A549 (cell line): ENCODE data around the gene ARSK. TPM values are rescaled to one million over a fixed set of nuclear protein-coding genes. Genes with fewer than 3 reads are reported as not detected.

Source experiments
- ATAC-seq, 2 experiments: fragments of 200-7000 bp in 1 of 2; fragments of >200 bp in 1 of 2; cut with Nextera tagmentation in 1 of 2; cut with Tn5 transposase in 1 of 2; 3 replicates each; pipeline versions ENCODE4 v1.8.0 to v1.9.1; 2018 to 2020; ENCODE audit warnings: mild to moderate bottlenecking in 1 of 2, moderate library complexity in 1 of 2
- CTCF ChIA-PET: fragments of 300-600 bp; sonication (Branson Sonifier 250); formaldehyde crosslinking; extraction: SDS; loops from one replicate; lab custom pipeline; 2021; ENCODE audit warnings: antibody characterized with exemption, inconsistent platforms; lab: Yijun Ruan, JAX
- POLR2A ChIA-PET: fragments of 350-600 bp; formaldehyde crosslinking; extraction: SDS; loops from one replicate; lab custom pipeline; 2021; ENCODE audit warnings: antibody characterized with exemption, inconsistent platforms; lab: Yijun Ruan, JAX
- DNase-seq, 2 experiments: peaks; one replicate each; pipeline versions ENCODE4 v3.0.0 to v3.0.0-alpha.2; 2011 to 2016; ENCODE audit warnings: low read depth in 1 of 2, low spot score in 1 of 2
- FAIRE-seq: peaks from 2 replicates; lab custom pipeline; 2011; peaks lifted over from hg19 to GRCh38; lab: Jason Lieb, UNC
- H3K27ac ChIP-seq, 2 experiments: fragments of >200 bp; sonication (Bioruptor Twin); formaldehyde crosslinking; 3 replicates each; pipeline ENCODE4 v1.5.1; 2016 to 2017
- H3K4me1 ChIP-seq: fragments of >200 bp; sonication (Bioruptor Twin); formaldehyde crosslinking; 3 replicates; pipeline ENCODE4 v1.6.1; 2016
- H3K4me2 ChIP-seq: fragments of >200 bp; sonication (Bioruptor Twin); formaldehyde crosslinking; 3 replicates; pipeline ENCODE4 v1.6.1; 2016
- H3K4me3 ChIP-seq: fragments of >200 bp; sonication (Bioruptor Twin); formaldehyde crosslinking; 3 replicates; pipeline ENCODE4 v1.5.1; 2016
- H3K9me3 ChIP-seq: fragments of >200 bp; sonication (Bioruptor Twin); formaldehyde crosslinking; 3 replicates; pipeline ENCODE4 v1.6.1; 2016
- CHD2 ChIP-seq: fragments of 150-350 bp; IDR thresholded peaks from 2 replicates; pipeline ENCODE4 v1.6.1; 2014; ENCODE audit warnings: low read length; ENCODE audit not compliant: partially characterized antibody
- JUN ChIP-seq, 2 experiments: fragments of >200 bp; sonication (Bioruptor Twin); formaldehyde crosslinking; IDR thresholded peaks; 2 replicates in 1 of 2; 3 replicates in 1 of 2; pipeline ENCODE4 v1.6.1; 2016 to 2017
- MAFK ChIP-seq: fragments of 450-650 bp; IDR thresholded peaks from 2 replicates; pipeline ENCODE4 v1.6.1; 2014; ENCODE audit not compliant: partially characterized antibody
- NR3C1 ChIP-seq: fragments of >200 bp; sonication (Bioruptor Twin); formaldehyde crosslinking; IDR thresholded peaks from 3 replicates; pipeline ENCODE4 v1.6.1; 2017
- RAD21 ChIP-seq, 2 experiments: fragments of >200 bp in 1 of 2; sonication (Bioruptor Twin) in 1 of 2; formaldehyde crosslinking in 1 of 2; IDR thresholded peaks in 1 of 2; conservative IDR thresholded peaks in 1 of 2; 2 replicates in 1 of 2; 3 replicates in 1 of 2; pipeline ENCODE4 v1.6.1; 2012 to 2018; ENCODE audit warnings: inconsistent platforms in 1 of 2
- ZSCAN20 ChIP-seq: fragments of 250-450 bp; sonication (Bioruptor Pico); IDR thresholded peaks from 2 replicates; pipeline ENCODE4 v1.8.0; 2022; ENCODE audit warnings: mild to moderate bottlenecking, moderate library complexity
- WGBS: methylation state at CpG from one replicate; pipeline ENCODE4 v1.1.6; 2017; ENCODE audit errors: missing lambda C conversion rate; 5-methylcytosine and 5-hydroxymethylcytosine counted together
- polyA plus RNA-seq, 4 experiments: library from polyadenylated mRNA; depleted of rRNA in 3 of 4; stranded (reverse); fragments of >200 nt; fragmentation: RNase III in 1 of 4; extraction: RNeasy Plus Mini Kit Qiagen cat#74134 plus additional on column Dnase treatment in 1 of 4; gene quantifications; 2 replicates in 3 of 4; 3 replicates in 1 of 4; pipeline ENCODE4 v1.2.3, GENCODE V29; 2011 to 2017
- small RNA-seq, 6 experiments: library from RNA; depleted of rRNA; stranded (forward); fragments of <200 nt; gene quantifications; one replicate each; pipeline ENCODE3, GENCODE V24; 2012
- TF ChIP-seq, protein P1 (sequence below): IDR thresholded peaks from 2 replicates; pipeline ENCODE4 v1.6.1; 2012
- TF ChIP-seq, protein P2 (sequence below): fragments of >200 bp; sonication (Bioruptor Twin); formaldehyde crosslinking; IDR thresholded peaks from 2 replicates; pipeline ENCODE4 v1.6.1; 2016

Gene ARSK
- polyA plus RNA-seq, 2 of the 4 experiments (the other 2 are of a cell fraction) = 7.0 to 14.0 TPM

GRCh38 chr5:95654196-95654595 is 99.3 kb downstream of the ARSK start:
- FAIRE-seq (no peak), ATAC-seq (no peak)

More at GRCh38 chr5:95654196-95654595, 99.3 kb downstream of the ARSK start:
- no peak for DNase-seq
- Histone ChIP-seq H3K4me1 (no peaks in the 10 kb centered on the region), H3K27ac (no peak overlapping the region), H3K9me3 (no peaks in the 10 kb centered on the region), H3K4me2 (no peak overlapping the region), H3K4me3 (no peak overlapping the region)
- TF ChIP-seq JUN (IDR thresholded peaks at IDR 0.05) (no peak), RAD21 (conservative IDR thresholded peaks at IDR 0.05 in 1 of 2, IDR thresholded peaks at IDR 0.05 in 1 of 2) (no peak), ZSCAN20 (CRISPR knock-in tag) (no peak), MAFK (peak; percentile 8), NR3C1 (no peak), CHD2 (no peak)
- TF ChIP-seq, protein P1, sequence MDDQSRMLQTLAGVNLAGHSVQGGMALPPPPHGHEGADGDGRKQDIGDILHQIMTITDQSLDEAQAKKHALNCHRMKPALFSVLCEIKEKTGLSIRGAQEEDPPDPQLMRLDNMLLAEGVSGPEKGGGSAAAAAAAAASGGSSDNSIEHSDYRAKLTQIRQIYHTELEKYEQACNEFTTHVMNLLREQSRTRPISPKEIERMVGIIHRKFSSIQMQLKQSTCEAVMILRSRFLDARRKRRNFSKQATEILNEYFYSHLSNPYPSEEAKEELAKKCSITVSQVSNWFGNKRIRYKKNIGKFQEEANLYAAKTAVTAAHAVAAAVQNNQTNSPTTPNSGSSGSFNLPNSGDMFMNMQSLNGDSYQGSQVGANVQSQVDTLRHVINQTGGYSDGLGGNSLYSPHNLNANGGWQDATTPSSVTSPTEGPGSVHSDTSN = no peak
- TF ChIP-seq, protein P2, sequence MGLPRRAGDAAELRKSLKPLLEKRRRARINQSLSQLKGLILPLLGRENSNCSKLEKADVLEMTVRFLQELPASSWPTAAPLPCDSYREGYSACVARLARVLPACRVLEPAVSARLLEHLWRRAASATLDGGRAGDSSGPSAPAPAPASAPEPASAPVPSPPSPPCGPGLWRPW = no peak
- 92% methylated on average over 3 of the region's 3 CpGs for whole genome bisulfite sequencing
- POLR2A ChIA-PET = no interaction called here
- CTCF ChIA-PET = interaction anchor here (1.2 to 1.8 kb wide), 3 partner anchors 10 to 193 kb away, joined by 4 to 15 read pairs (median 5); no protein-coding TSS in a partner anchor

Small RNAs within 50 kb of the gene (small RNA-seq; reads per million reads assigned to genes)
- gene RNU6-308P = 0 reads per million in 6 experiments

Other genes starting within 250 kb of the ARSK start
- 0.05 TPM in 1 of 2 replicates, not detected in the other for gene FAM81B, start 163.7 kb upstream of the ARSK start, polyA plus RNA-seq (2011; rRNA removed)
- gene FAM81B, start 163.7 kb upstream of the ARSK start, polyA plus RNA-seq (2017; fragmentation: RNase III; extraction: RNeasy Plus Mini Kit Qiagen cat#74134 plus additional on column Dnase treatment) = not detected in 3 replicates
- 74.1 and 91.3 TPM in 2 replicates for gene SKIC3, start 124 bp upstream of the ARSK start, polyA plus RNA-seq (2011; rRNA removed)
- gene SKIC3, start 124 bp upstream of the ARSK start, polyA plus RNA-seq (2017; fragmentation: RNase III; extraction: RNeasy Plus Mini Kit Qiagen cat#74134 plus additional on column Dnase treatment) = 33.7 to 35.5 TPM (median 34.0 TPM) in 3 replicates
- gene GPR150, start 65.0 kb downstream of the ARSK start, polyA plus RNA-seq (2011; rRNA removed) = 0.13 and 0.15 TPM in 2 replicates
- 0.05 to 0.13 TPM in 2 of 3 replicates, not detected in the other for gene GPR150, start 65.0 kb downstream of the ARSK start, polyA plus RNA-seq (2017; fragmentation: RNase III; extraction: RNeasy Plus Mini Kit Qiagen cat#74134 plus additional on column Dnase treatment)
- gene RFESD, start 91.7 kb downstream of the ARSK start, polyA plus RNA-seq (2011; rRNA removed) = 4.8 and 5.4 TPM in 2 replicates
- gene RFESD, start 91.7 kb downstream of the ARSK start, polyA plus RNA-seq (2017; fragmentation: RNase III; extraction: RNeasy Plus Mini Kit Qiagen cat#74134 plus additional on column Dnase treatment) = 1.6 to 2.1 TPM (median 2.0 TPM) in 3 replicates
- 0.15 and 0.16 TPM in 2 replicates for gene SPATA9, start 127.9 kb downstream of the ARSK start, polyA plus RNA-seq (2011; rRNA removed)
- not detected in 3 replicates for gene SPATA9, start 127.9 kb downstream of the ARSK start, polyA plus RNA-seq (2017; fragmentation: RNase III; extraction: RNeasy Plus Mini Kit Qiagen cat#74134 plus additional on column Dnase treatment)
- gene RHOBTB3, start 176.2 kb downstream of the ARSK start, polyA plus RNA-seq (2011; rRNA removed) = 28.6 and 37.5 TPM in 2 replicates
- 7.3 to 11.1 TPM (median 9.1 TPM) in 3 replicates for gene RHOBTB3, start 176.2 kb downstream of the ARSK start, polyA plus RNA-seq (2017; fragmentation: RNase III; extraction: RNeasy Plus Mini Kit Qiagen cat#74134 plus additional on column Dnase treatment)